Measurements from ENCODE around the gene TOPORS. TPM values are rescaled to one million over a fixed set of nuclear protein-coding genes. Genes with fewer than 3 reads are reported as not detected.

TOPORS gene
- total RNA-seq, 1 experiment from 2014 or later, result 16.7 TPM

GRCh38 chr9:32523910-32524309, 28.5 kb downstream of the TOPORS start:
- DNase-seq (ENCODE audit: unreplicated experiment), result no peak
- CTCF ChIA-PET, result interaction anchor here (0.6 to 3.9 kb wide), 4 partner anchors 32 to 146 kb away, joined by 3 to 37 read pairs (median 3); partner anchors contain the start of gene ACO1

GRCh38 chr9:32518276-32518675, 34.1 kb downstream of the TOPORS start:
- H3K27me3 Mint-ChIP-seq (ENCODE audit: insufficient read depth, unreplicated experiment), result no peaks in the 10 kb centered on the region
- no peaks in the 10 kb centered on the region for H3K36me3 Mint-ChIP-seq (ENCODE audit: insufficient read depth, unreplicated experiment)
- intact Hi-C loops (cut with micrococcal nuclease), result no loop called here
- ChIA-PET POLR2A (no interaction called here), CTCF (no interaction called here)
- no peak for DNase-seq (ENCODE audit: unreplicated experiment)
- peaks cover 2% of the 10 kb centered on the region for H3K4me1 Mint-ChIP-seq (ENCODE audit: insufficient read depth, unreplicated experiment)
- H3K4me3 Mint-ChIP-seq (ENCODE audit: unreplicated experiment), result no peak overlapping the region
- H3K9me3 Mint-ChIP-seq (ENCODE audit: unreplicated experiment), result peaks cover 12% of the 10 kb centered on the region
- BruUV-seq (replicated peaks), result no TSS peak
- no peak for TF ChIP-seq CTCF (IDR thresholded peaks at IDR 0.05; ENCODE audit: unreplicated experiment)
- no peak overlapping the region for H3K27ac Mint-ChIP-seq (ENCODE audit: low read depth, unreplicated experiment)

More at GRCh38 chr9:32523910-32524309, 28.5 kb downstream of the TOPORS start:
- Mint-ChIP-seq H3K4me3 (ENCODE audit: unreplicated experiment) (no peak overlapping the region), H3K9me3 (ENCODE audit: unreplicated experiment) (no peaks in the 10 kb centered on the region), H3K4me1 (ENCODE audit: insufficient read depth, unreplicated experiment) (peaks cover 30% of the 10 kb centered on the region), H3K27me3 (ENCODE audit: insufficient read depth, unreplicated experiment) (no peaks in the 10 kb centered on the region), H3K27ac (ENCODE audit: low read depth, unreplicated experiment) (no peak overlapping the region), H3K36me3 (ENCODE audit: insufficient read depth, unreplicated experiment) (no peaks in the 10 kb centered on the region)
- intact Hi-C loops (cut with micrococcal nuclease), result no loop called here
- POLR2A ChIA-PET, result interaction anchor here (1.4 to 4.5 kb wide), 3 partner anchors 17 to 140 kb away, joined by 3 to 74 read pairs (median 61); partner anchors contain the start of genes ACO1, SMIM27 and TOPORS
- no peak for TF ChIP-seq CTCF (IDR thresholded peaks at IDR 0.05; ENCODE audit: unreplicated experiment)
- no TSS peak for BruUV-seq (replicated peaks)

DNA sequence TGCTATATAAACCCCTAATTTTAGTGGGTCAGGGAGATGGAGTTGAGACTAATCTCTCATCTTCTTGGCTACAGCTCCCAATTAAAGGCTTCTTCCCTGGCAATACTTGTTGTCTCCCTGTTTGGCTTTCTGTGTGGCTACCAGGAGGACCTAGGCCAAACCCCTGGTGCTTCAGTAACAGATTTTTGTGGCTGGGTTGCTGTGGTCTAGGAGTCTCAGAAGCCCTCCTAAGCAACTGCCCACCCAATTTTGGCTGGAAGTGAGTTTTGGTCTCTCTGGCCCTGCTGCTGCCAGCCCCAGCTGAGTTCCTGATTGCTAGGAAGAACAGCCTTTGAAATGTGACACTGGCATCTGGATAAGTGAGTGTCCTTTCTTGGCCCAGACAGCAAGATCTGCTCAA, 36.1 kb downstream of the TOPORS start:
- CTCF ChIA-PET, result interaction anchor here (1.3 kb wide), 1 partner anchor 9 kb away, joined by 3 read pairs; the partner anchor contains the start of gene RIGI
- no peak for DNase-seq (ENCODE audit: unreplicated experiment)
- intact Hi-C loops (cut with micrococcal nuclease), result no loop called here
- Mint-ChIP-seq H3K4me1 (ENCODE audit: insufficient read depth, unreplicated experiment) (no peaks in the 10 kb centered on the region), H3K36me3 (ENCODE audit: insufficient read depth, unreplicated experiment) (no peaks in the 10 kb centered on the region), H3K27me3 (ENCODE audit: insufficient read depth, unreplicated experiment) (no peaks in the 10 kb centered on the region), H3K9me3 (ENCODE audit: unreplicated experiment) (peaks cover 12% of the 10 kb centered on the region), H3K4me3 (ENCODE audit: unreplicated experiment) (no peak overlapping the region), H3K27ac (ENCODE audit: low read depth, unreplicated experiment) (no peak overlapping the region)
- no peak for TF ChIP-seq CTCF (IDR thresholded peaks at IDR 0.05; ENCODE audit: unreplicated experiment)
- POLR2A ChIA-PET, result no interaction called here
- BruUV-seq (replicated peaks), result no TSS peak

- H3K36me3 Mint-ChIP-seq (ENCODE audit: insufficient read depth, unreplicated experiment), result no peaks in the 10 kb centered on the region
- no TSS peak for BruUV-seq (replicated peaks)
- no peak overlapping the region for H3K27ac Mint-ChIP-seq (ENCODE audit: low read depth, unreplicated experiment)
- H3K27me3 Mint-ChIP-seq (ENCODE audit: insufficient read depth, unreplicated experiment), result no peaks in the 10 kb centered on the region
- POLR2A ChIA-PET, result interaction anchor here (1.1 kb wide), 1 partner anchor 129 kb away, joined by 3 read pairs; no protein-coding TSS in a partner anchor
- CTCF ChIA-PET, result interaction anchor here (0.6 to 1.7 kb wide), 3 partner anchors 17 to 130 kb away, joined by 6 to 11 read pairs (median 9); partner anchors contain the start of gene RIGI
- intact Hi-C loops (cut with micrococcal nuclease), result no loop called here
- no peak for DNase-seq (ENCODE audit: unreplicated experiment)
- TF ChIP-seq CTCF (IDR thresholded peaks at IDR 0.05; ENCODE audit: unreplicated experiment), result no peak
- no peaks in the 10 kb centered on the region for H3K9me3 Mint-ChIP-seq (ENCODE audit: unreplicated experiment)
- H3K4me1 Mint-ChIP-seq (ENCODE audit: insufficient read depth, unreplicated experiment), result no peaks in the 10 kb centered on the region
- H3K4me3 Mint-ChIP-seq (ENCODE audit: unreplicated experiment), result no peak overlapping the region
Observed at GRCh38 chr9:32508728-32509127, 43.7 kb downstream of the TOPORS start.

All from MCF 10A (cell line).